Fibroblast of pulmonary artery (primary cell): Measurements from ENCODE around the gene SEC14L3.
"Not testable (repeated sequence)": the region's sequence is repeated elsewhere in the genome, so short reads cannot be mapped to it uniquely, and the experiment has no call there.

Experiments
- DNase-seq: peaks from one replicate; pipeline ENCODE4 v3.0.0-alpha.2; 2010; ENCODE audit warnings: low read depth
- H3K4me3 ChIP-seq: replicated peaks from 2 replicates; pipeline ENCODE4 v1.5.1; 2011; ENCODE audit warnings: low read depth, mild to moderate bottlenecking, control low read depth, low read length, moderate library complexity
- CTCF ChIP-seq: IDR thresholded peaks from 2 replicates; pipeline ENCODE4 v1.5.1; 2011; ENCODE audit warnings: mild to moderate bottlenecking, control low read depth, low read length, inconsistent platforms; ENCODE audit errors: missing control alignments

SEC14L3 gene

GRCh38 chr22:30459181-30460052 lies 12.4 kb downstream of the SEC14L3 start:
- TF ChIP-seq CTCF, result no peak
- H3K4me3 ChIP-seq, result no peak overlapping the region
- DNase-seq, result peak; percentile 42

GRCh38 chr22:30457981-30458380 lies 13.8 kb downstream of the SEC14L3 start:
- no peak for TF ChIP-seq CTCF
- H3K4me3 ChIP-seq, result no peak overlapping the region
- DNase-seq, result no peak

- no peak overlapping the region for H3K4me3 ChIP-seq
- no peak for DNase-seq
- TF ChIP-seq CTCF, result no peak
Observed at GRCh38 chr22:30455075-30455840, 16.6 kb downstream of the SEC14L3 start.

- DNase-seq, result peak; percentile 35
- H3K4me3 ChIP-seq, result no peak overlapping the region
- TF ChIP-seq CTCF, result no peak
Observed at GRCh38 chr22:30453731-30454510, 17.9 kb downstream of the SEC14L3 start.

- no peak overlapping the region for H3K4me3 ChIP-seq
- no peak for TF ChIP-seq CTCF
- DNase-seq, result no peak
Observed at GRCh38 chr22:30452861-30453260, 19.0 kb downstream of the SEC14L3 start.

- not testable (repeated sequence) for H3K4me3 ChIP-seq, DNase-seq
Observed at GRCh38 chr22:30451488-30451887, 20.3 kb downstream of the SEC14L3 start.

GRCh38 chr22:30447656-30448055 lies 24.2 kb downstream of the SEC14L3 start:
- DNase-seq, result no peak
- no peak overlapping the region for H3K4me3 ChIP-seq
- no peak for TF ChIP-seq CTCF
